Trophoblast cell (in vitro differentiated cells and primary cell): ENCODE data around the gene PHLPP1.

Source experiments
- DNase-seq, 2 donors: peaks; one replicate each; pipeline ENCODE4 v3.0.0-alpha.2; 2016
- H2AFZ ChIP-seq: 2 replicates; pipeline ENCODE4 v1.6.1; 2013; ENCODE audit warnings: low read length, moderate library complexity, mild to moderate bottlenecking; ENCODE audit not compliant: insufficient read depth, poor library complexity
- H2AK5ac ChIP-seq: 2 replicates; pipeline ENCODE4 v1.6.1; 2013; ENCODE audit warnings: mild to moderate bottlenecking, low read length
- H2BK120ac ChIP-seq: 2 replicates; pipeline ENCODE4 v1.6.1; 2013; ENCODE audit warnings: low read length, mild to moderate bottlenecking, moderate library complexity; ENCODE audit not compliant: insufficient read depth, poor library complexity
- H2BK12ac ChIP-seq: 2 replicates; pipeline ENCODE4 v1.6.1; 2013; ENCODE audit warnings: mild to moderate bottlenecking, low read length, moderate library complexity
- H2BK5ac ChIP-seq: 2 replicates; pipeline ENCODE4 v1.6.1; 2013; ENCODE audit warnings: low read length, low read depth, moderate library complexity, mild to moderate bottlenecking; ENCODE audit not compliant: poor library complexity
- H3K14ac ChIP-seq: 2 replicates; pipeline ENCODE4 v1.6.1; 2013; ENCODE audit warnings: mild to moderate bottlenecking, low read length
- H3K18ac ChIP-seq: 2 replicates; pipeline ENCODE4 v1.6.1; 2013; ENCODE audit warnings: mild to moderate bottlenecking, low read length
- H3K23ac ChIP-seq: 2 replicates; pipeline ENCODE4 v1.6.1; 2013; ENCODE audit warnings: low read length
- H3K27ac ChIP-seq: 2 replicates; pipeline ENCODE4 v1.5.1; 2013; ENCODE audit warnings: low read depth, mild to moderate bottlenecking, inconsistent platforms, low read length, moderate library complexity
- H3K27me3 ChIP-seq: 2 replicates; pipeline ENCODE4 v1.6.1; 2013; ENCODE audit warnings: inconsistent platforms, mild to moderate bottlenecking, low read length, moderate library complexity; ENCODE audit not compliant: insufficient read depth
- H3K36me3 ChIP-seq, 2 experiments: 1 replicate in 1 of 2; 2 replicates in 1 of 2; pipeline ENCODE4 v1.6.1; 2013; ENCODE audit warnings: low read length in 2 of 2, mild to moderate bottlenecking in 2 of 2, moderate library complexity in 1 of 2; ENCODE audit not compliant: insufficient read depth in 2 of 2, control insufficient read depth in 1 of 2
- H3K4ac ChIP-seq: 2 replicates; pipeline ENCODE4 v1.6.1; 2013; ENCODE audit warnings: low read depth, mild to moderate bottlenecking, low read length, moderate library complexity
- H3K4me1 ChIP-seq, 2 experiments: 1 replicate in 1 of 2; 2 replicates in 1 of 2; pipeline ENCODE4 v1.6.1; 2013; ENCODE audit warnings: low read length in 2 of 2, mild to moderate bottlenecking in 2 of 2, moderate library complexity in 1 of 2; ENCODE audit not compliant: insufficient read depth in 2 of 2, control insufficient read depth in 1 of 2
- H3K4me2 ChIP-seq: 2 replicates; pipeline ENCODE4 v1.6.1; 2013; ENCODE audit warnings: inconsistent platforms, mild to moderate bottlenecking, low read length, moderate library complexity
- H3K4me3 ChIP-seq: 2 replicates; pipeline ENCODE4 v1.5.1; 2013; ENCODE audit warnings: mild to moderate bottlenecking, low read depth, low read length, inconsistent platforms
- H3K79me1 ChIP-seq: one replicate; pipeline ENCODE4 v1.6.1; 2013; ENCODE audit warnings: low read length
- H3K79me2 ChIP-seq: 2 replicates; pipeline ENCODE4 v1.6.1; 2013; ENCODE audit warnings: low read length, mild to moderate bottlenecking; ENCODE audit not compliant: control insufficient read depth, insufficient read depth, poor library complexity
- H3K9ac ChIP-seq: 2 replicates; pipeline ENCODE4 v1.6.1; 2013; ENCODE audit warnings: mild to moderate bottlenecking, low read length
- H3K9me3 ChIP-seq: 2 replicates; pipeline ENCODE4 v1.6.1; 2013; ENCODE audit warnings: low read depth, mild to moderate bottlenecking, control low read depth, inconsistent platforms, low read length; ENCODE audit not compliant: insufficient read depth
- H4K12ac ChIP-seq: 2 replicates; pipeline ENCODE4 v1.6.1; 2013; ENCODE audit warnings: low read depth, mild to moderate bottlenecking, low read length, moderate library complexity
- H4K8ac ChIP-seq: 2 replicates; pipeline ENCODE4 v1.6.1; 2013; ENCODE audit warnings: low read depth, mild to moderate bottlenecking, low read length, moderate library complexity
- H4K91ac ChIP-seq: one replicate; pipeline ENCODE4 v1.6.1; 2013; ENCODE audit warnings: low read depth, mild to moderate bottlenecking, low read length, moderate library complexity
- WGBS: extraction: QIAGEN DNeasy Blood & Tissue Kit; methylation state at CpG from one replicate; pipeline ENCODE4 v1.1.7; 2013; ENCODE audit warnings: missing lambda C conversion rate; ENCODE audit not compliant: insufficient read length, insufficient coverage; ENCODE audit errors: extremely low coverage; 5-methylcytosine and 5-hydroxymethylcytosine counted together

PHLPP1 gene

GRCh38 chr18:62757399-62758010, 42.2 kb downstream of the PHLPP1 start:
- Histone ChIP-seq H4K12ac (no peak overlapping the region), H3K79me1 (no peaks in the 10 kb centered on the region), H3K23ac (no peak overlapping the region), H3K4me2 (no peak overlapping the region), H2AFZ (no peak overlapping the region), H3K4me1 (peaks cover 7 to 8% of the 10 kb centered on the region in 2 experiments), H3K4me3 (no peak overlapping the region), H3K14ac (no peak overlapping the region), H3K27ac (no peak overlapping the region), H4K91ac (no peak overlapping the region), H3K36me3 (no peaks in the 10 kb centered on the region), H2BK12ac (no peak overlapping the region), H3K79me2 (peaks cover 3% of the 10 kb centered on the region), H3K18ac (no peak overlapping the region), H2BK5ac (no peak overlapping the region), H3K9ac (no peak overlapping the region), H3K9me3 (no peaks in the 10 kb centered on the region), H3K4ac (no peak overlapping the region), H2AK5ac (no peak overlapping the region), H4K8ac (no peak overlapping the region), H2BK120ac (no peak overlapping the region), H3K27me3 (no peaks in the 10 kb centered on the region)
- peak in 1 of 2 donors; percentile 14 for DNase-seq
- no CpG with 5 or more reads among the region's 6 CpGs for WGBS

GRCh38 chr18:62758591-62758990, 43.2 kb downstream of the PHLPP1 start:
- Histone ChIP-seq H3K18ac (no peak overlapping the region), H3K79me1 (no peaks in the 10 kb centered on the region), H3K23ac (no peak overlapping the region), H3K4ac (no peak overlapping the region), H2BK120ac (no peak overlapping the region), H2BK5ac (no peak overlapping the region), H3K9ac (no peak overlapping the region), H3K4me3 (no peak overlapping the region), H3K4me1 (peaks cover 7 to 12% of the 10 kb centered on the region in 2 experiments), H4K12ac (no peak overlapping the region), H3K4me2 (no peak overlapping the region), H3K27ac (no peak overlapping the region), H3K36me3 (no peaks in the 10 kb centered on the region), H3K14ac (no peak overlapping the region), H4K8ac (no peak overlapping the region), H3K9me3 (no peaks in the 10 kb centered on the region), H3K27me3 (no peaks in the 10 kb centered on the region), H2AFZ (no peak overlapping the region), H2AK5ac (no peak overlapping the region), H4K91ac (no peak overlapping the region), H3K79me2 (peaks cover 3% of the 10 kb centered on the region), H2BK12ac (no peak overlapping the region)
- no CpG with 5 or more reads among the region's 3 CpGs for WGBS
- no peak for DNase-seq

GRCh38 chr18:62759704-62760402, 44.5 kb downstream of the PHLPP1 start:
- no peaks in the 10 kb centered on the region for H3K79me2 ChIP-seq
- H3K4me1 ChIP-seq: peaks cover 7 to 8% of the 10 kb centered on the region in 2 experiments
- WGBS: no CpG with 5 or more reads among the region's 5 CpGs

GRCh38 chr18:62760403-62760734, 45.0 kb downstream of the PHLPP1 start:
- H3K4me1 ChIP-seq: peaks cover 7 to 8% of the 10 kb centered on the region in 2 experiments
- no peak overlapping the region for H3K9ac ChIP-seq
- no peaks in the 10 kb centered on the region for H3K36me3 ChIP-seq
- DNase-seq: no peak
- no peak overlapping the region for H2BK120ac ChIP-seq
- H4K12ac ChIP-seq: no peak overlapping the region
- H3K18ac ChIP-seq: no peak overlapping the region
- H3K23ac ChIP-seq: no peak overlapping the region
- no peaks in the 10 kb centered on the region for H3K9me3 ChIP-seq
- no peak overlapping the region for H4K8ac ChIP-seq
- peak overlapping the region; percentile 50 for H3K4me2 ChIP-seq
- H3K27ac ChIP-seq: no peak overlapping the region
- H2AK5ac ChIP-seq: no peak overlapping the region
- no peak overlapping the region for H4K91ac ChIP-seq
- no CpG with 5 or more reads among the region's 5 CpGs for WGBS
- no peaks in the 10 kb centered on the region for H3K27me3 ChIP-seq
- no peak overlapping the region for H2BK12ac ChIP-seq
- no peak overlapping the region for H2AFZ ChIP-seq
- no peaks in the 10 kb centered on the region for H3K79me2 ChIP-seq
- no peak overlapping the region for H2BK5ac ChIP-seq
- H3K4ac ChIP-seq: no peak overlapping the region
- no peak overlapping the region for H3K4me3 ChIP-seq
- no peaks in the 10 kb centered on the region for H3K79me1 ChIP-seq
- H3K14ac ChIP-seq: no peak overlapping the region

More at GRCh38 chr18:62759704-62760402, 44.5 kb downstream of the PHLPP1 start:
- Histone ChIP-seq H3K9me3 (no peaks in the 10 kb centered on the region), H3K4me2 (peak overlapping the region; percentile 50), H3K27ac (no peak overlapping the region), H4K91ac (no peak overlapping the region), H3K79me1 (no peaks in the 10 kb centered on the region), H3K4ac (no peak overlapping the region), H2AK5ac (no peak overlapping the region), H3K14ac (no peak overlapping the region), H4K8ac (no peak overlapping the region), H3K4me3 (no peak overlapping the region), H3K27me3 (no peaks in the 10 kb centered on the region), H3K9ac (no peak overlapping the region), H3K23ac (no peak overlapping the region), H2BK5ac (no peak overlapping the region), H2AFZ (no peak overlapping the region), H3K18ac (no peak overlapping the region), H2BK120ac (no peak overlapping the region), H3K36me3 (no peaks in the 10 kb centered on the region), H4K12ac (no peak overlapping the region), H2BK12ac (no peak overlapping the region)
- DNase-seq: peak in 1 of 2 donors; percentile 32
